ENCODE data around the gene ST8SIA1. TPM values are rescaled to one million over a fixed set of nuclear protein-coding genes. Genes with fewer than 3 reads are reported as not detected.

The ST8SIA1 gene
- polyA plus RNA-seq, 3 donors, result 5.7 to 6.8 (median 5.7) TPM

DNA sequence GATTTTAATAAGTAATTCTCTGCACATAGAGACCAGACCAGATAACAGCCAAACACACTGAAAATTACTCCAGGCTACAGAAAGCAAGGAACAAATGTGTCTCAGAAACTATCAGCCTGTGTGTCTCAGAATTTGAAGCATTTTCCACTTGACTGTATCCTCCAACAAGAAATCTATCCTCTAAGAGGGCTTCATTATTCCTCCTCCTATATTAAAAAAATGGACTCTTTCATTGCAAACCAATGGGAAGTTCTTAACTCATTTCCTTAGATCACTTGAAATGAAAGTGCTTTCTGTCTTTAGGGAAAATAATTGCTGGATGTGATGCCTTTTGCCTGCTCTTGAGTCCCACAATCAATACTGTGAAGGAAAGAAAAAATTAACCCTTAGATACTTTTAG lies 2.3 kb downstream of the ST8SIA1 start:
- DNase-seq (ENCODE audit: low read depth in 3 of 3, low spot score in 2 of 3), result no peak

DNA sequence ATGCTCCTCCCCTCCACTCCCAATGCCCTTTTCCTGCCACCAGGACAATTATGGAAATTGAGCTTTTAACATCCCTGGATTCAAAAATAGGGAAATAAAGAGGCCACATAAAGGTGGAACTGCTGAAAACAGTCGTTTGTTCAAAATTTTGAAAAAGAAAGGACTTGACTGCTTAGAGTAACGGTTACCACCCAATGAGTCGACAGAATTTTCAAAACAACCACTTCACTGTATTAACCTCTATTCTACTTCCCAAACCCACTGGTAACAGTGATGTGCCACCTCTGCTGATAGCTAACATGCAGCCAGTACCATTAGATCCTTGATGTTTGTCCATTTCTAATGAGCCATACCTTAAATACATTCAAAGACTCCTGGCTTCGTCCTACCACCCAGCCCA lies 4.9 kb downstream of the ST8SIA1 start:
- DNase-seq (ENCODE audit: low read depth in 3 of 3, low spot score in 2 of 3), result no peak

DNA sequence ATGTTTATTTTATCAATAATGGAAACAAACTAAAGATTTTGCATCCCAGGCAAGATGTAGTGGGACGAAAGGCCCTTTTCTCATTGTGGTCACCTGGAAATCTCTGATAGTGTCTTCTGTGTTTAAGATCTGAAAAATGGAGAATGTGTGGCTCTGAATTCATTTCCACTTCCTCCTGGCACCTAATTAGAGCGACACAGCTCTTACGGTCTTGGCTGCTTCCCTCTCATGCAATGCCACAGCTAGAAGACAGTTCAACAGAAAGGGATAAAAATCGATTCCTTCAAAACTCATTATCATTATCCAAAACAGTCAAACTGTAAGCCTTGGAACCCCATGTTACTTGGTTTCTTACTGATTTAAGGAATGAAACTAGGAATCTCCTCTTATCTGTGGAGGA lies 9.3 kb downstream of the ST8SIA1 start:
- no peak for DNase-seq (ENCODE audit: low read depth in 3 of 3, low spot score in 2 of 3)

DNA sequence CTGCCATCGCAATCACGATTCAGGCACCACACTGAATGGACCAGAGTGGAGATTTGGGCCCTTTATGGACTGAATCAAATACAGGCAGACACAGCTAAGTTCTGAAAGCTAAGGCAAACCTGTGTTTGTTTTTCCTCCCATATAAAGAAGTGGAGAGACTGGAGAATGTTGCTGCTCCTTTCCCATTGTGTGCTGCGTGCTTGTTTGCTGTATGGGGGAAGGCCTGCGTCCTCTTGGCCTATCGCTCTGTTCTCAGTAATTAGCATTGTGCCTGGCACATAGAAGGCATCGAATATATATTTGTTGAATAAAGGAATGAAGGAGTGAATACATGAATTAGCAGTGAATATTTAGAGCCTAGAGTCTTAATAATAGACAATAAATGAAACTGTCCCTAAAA lies 12.4 kb downstream of the ST8SIA1 start:
- no peak for DNase-seq (ENCODE audit: low read depth in 3 of 3, low spot score in 2 of 3)

DNA sequence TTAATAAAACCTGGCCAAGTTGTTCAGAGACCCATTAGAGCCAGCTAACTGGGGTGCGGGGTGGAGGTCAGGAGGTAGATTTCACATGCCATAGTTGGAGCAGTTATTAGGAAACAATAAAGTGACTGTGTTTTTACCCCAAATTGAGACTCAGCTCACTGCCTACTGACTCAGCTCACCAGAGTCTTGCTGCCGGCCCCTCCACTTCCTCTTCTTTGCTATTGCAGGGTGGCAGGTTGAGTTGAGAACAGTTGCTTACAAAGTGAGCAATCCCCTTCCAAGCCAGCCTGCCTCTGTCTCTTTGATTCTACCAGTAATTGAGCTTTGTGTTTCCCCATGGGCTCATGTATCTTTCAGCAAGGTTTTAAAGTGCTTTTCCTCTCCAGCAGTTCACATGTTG lies 12.9 kb downstream of the ST8SIA1 start:
- no peak for DNase-seq (ENCODE audit: low read depth in 3 of 3, low spot score in 2 of 3)

DNA sequence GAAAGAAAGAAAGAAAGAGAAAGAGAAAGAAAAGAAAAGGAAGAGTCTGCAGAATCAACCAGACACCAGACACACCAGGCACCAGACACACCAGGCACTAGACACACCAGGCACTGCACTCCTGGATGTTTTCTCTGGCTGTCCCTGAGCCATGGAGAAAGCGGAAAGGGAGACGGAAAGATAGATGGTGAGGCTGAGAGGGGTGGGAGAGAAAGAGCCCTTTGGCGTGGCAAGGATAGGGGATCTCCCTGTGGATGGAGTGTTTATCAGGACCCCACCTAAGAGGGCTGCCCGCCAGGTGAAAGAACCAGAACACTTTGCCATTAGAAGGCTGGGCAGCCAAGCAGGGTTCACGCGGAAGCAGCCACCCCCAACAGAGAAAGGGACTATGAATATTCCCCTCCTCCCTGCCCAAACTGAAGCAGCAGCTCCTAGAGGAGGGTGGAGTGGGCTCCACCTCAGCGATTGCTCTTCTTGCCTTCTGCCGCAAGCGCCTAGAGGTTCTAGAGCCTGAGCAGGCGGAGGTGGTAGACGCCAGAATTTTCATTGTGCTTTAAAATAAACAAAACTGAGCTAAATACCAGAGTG lies 13.4 kb downstream of the ST8SIA1 start:
- DNase-seq (ENCODE audit: low read depth in 3 of 3, low spot score in 2 of 3), result no peak

DNA sequence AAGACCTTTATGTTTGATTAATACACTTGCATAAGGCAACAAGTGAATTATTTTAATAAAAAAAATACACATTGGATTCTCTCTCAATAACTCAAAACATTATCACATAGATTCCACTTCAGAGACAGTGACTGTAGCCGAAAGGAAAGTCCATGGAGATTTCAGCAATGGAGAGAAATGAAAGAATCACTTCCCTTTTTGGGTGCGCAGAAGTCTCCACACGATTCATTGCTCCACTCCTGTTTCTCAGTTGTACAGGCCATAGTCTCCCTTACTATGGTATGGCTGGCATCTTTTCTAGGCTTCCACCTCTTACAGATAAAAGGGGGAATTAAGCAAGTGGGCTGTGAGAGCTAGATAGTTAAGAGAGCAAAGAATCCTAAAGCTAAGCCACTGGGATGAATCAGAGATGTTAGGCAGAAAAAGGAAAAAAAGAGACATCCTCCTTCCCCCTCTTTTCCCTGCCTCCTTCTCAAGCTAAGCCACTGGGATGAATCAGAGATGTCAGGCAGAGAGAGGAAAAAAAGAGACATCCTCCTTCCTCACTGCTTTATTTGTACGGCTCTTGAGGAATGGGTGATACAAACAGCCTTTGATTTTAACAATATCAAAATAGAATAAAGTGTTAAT lies 16.3 kb downstream of the ST8SIA1 start:
- DNase-seq (ENCODE audit: low read depth in 3 of 3, low spot score in 2 of 3), result no peak

DNA sequence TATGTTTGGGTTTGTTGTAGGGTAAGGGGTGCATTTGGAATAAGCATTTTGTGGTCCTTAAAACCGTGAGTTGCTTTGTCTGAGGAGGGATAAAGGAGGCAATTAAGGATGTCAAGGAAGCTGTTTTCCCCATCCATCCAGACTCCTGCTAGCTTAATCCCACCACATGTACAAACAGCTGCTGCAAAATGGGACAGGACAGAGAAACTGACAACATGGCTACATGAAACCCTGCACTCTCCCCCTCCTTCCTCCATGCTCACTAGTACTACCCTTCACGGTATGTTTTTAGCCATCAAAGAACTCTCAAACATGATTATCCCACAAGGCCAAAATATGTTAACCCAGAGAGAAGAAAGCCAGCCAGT lies 20.6 kb downstream of the ST8SIA1 start:
- no peak for DNase-seq (ENCODE audit: low read depth in 3 of 3, low spot score in 2 of 3)

DNA sequence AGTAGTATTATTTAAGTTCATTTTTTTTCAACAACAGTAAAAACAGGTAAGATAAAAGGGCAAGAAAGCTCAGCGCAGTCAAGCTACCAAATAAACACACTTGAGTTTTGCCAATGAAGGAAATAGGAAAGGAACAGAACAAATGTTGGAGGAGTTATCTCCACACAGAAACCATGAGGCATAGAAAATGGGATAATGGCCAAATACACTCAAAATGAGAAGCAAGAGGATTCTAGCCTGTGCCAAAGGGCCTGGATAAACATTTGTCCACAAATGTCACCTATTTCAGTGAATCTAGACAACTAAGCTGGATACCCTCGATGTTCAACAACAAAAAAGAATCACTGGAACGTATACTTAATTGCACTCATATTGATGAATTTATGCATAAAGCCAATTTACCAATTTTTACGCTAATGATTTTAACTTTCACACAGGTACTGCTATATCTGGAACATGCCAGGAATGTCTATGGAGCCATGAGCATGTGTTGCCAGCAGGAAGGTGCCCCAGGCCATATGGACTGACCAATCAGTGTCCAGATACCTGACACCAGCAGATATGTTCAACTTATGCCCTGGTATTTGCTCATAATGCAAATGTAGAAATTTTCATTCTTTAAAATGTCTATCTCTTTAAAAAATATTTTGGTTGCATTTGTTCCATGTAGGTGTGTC lies 21.1 kb downstream of the ST8SIA1 start:
- DNase-seq (ENCODE audit: low read depth in 3 of 3, low spot score in 2 of 3), result no peak

DNA sequence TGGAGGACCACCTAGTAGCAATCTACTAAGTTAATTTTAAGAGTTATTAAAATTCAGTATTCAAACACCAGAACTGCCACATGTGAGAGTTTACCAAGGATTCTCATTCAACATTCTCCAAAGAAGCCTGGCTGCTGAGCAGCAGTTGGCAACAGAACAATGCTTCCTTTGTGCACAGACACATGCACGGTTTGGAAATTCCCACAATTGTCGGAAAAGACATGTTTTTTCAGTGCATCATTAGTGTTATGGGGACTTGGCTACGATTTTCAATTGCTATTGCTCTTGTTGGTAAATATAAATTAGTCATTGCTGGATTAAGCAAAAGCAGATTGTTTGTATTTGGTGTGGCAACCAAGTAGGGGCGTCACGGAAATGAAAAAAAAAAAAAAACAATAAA lies 22.2 kb downstream of the ST8SIA1 start:
- no peak for DNase-seq (ENCODE audit: low read depth in 3 of 3, low spot score in 2 of 3)

DNA sequence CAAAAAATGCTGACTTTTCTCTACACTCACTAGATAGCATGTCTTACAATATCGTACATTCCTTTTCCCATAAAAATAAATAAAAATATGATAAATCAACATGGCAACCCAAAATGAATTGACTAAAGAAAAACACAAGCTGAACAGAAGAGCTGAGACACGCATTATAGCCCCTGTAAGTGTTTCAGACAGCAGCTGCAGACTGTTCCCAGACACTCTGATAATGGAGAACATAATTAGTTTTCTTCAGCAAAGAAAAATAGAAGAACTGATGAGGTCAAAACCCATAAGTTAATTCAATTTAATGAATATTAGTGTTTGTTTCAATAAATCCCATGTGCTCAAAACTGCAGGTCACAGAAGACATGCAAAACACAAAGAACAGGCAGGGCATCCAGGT lies 23.8 kb downstream of the ST8SIA1 start:
- no peak for DNase-seq (ENCODE audit: low read depth in 3 of 3, low spot score in 2 of 3)

DNA sequence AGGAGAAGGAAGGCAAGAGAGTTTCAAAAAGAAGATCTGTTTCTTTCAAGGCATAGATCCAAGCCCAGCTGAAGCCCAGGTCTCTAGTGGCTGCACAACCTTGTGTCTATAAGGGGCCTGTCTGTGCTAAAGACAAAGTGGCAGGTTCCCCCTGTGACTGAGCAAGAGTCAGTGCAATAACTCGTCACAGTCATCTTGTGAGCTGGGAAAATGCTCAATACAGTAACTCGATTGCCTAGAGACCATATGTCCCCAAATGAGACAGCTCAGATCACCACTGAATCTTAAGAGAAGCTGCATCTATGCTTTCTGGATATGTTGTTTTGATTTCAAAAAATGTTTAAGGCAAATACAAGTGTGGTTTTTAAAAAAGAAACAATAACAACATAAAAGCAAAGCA lies 24.2 kb downstream of the ST8SIA1 start:
- no peak for DNase-seq (ENCODE audit: low read depth in 3 of 3, low spot score in 2 of 3)

DNA sequence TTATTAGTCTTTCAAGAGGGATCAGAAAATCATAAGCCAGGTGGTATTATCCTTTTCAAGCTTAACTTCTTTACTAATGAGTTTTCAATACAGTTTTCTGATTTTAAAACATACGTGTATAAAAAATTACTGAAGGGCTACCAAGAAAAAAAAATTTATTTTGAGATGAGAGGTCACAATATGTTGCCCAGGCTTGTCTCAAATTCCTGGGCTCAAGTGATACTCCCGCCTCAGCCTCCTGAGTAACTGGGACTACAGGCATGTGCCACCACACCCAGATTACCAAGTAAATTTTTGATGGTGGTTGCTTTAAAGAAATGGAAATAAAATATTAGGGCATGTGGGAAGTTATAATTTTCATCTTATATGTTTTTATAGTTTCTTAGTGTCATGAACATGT lies 26.7 kb downstream of the ST8SIA1 start:
- no peak for DNase-seq (ENCODE audit: low read depth in 3 of 3, low spot score in 2 of 3)

DNA sequence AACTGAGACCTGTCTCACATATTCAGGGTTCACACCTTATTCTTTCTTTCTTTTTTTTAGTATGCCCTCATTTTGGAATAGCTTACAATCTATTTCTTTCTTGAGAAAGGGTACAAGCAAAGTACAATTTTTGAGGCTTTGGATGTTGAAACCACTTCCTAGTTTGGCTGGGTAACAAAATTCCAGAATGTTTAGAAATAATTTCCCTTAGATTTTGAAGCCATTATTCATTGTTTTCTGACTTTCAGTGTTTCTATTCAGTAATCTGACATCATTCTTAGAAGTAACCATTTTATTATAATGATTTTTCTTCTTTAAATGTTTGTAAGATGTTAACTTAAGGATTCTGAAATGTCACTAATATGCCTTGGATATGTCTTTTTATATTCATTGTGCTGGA lies 28.2 kb downstream of the ST8SIA1 start:
- DNase-seq (ENCODE audit: low read depth in 3 of 3, low spot score in 2 of 3), result no peak

DNA sequence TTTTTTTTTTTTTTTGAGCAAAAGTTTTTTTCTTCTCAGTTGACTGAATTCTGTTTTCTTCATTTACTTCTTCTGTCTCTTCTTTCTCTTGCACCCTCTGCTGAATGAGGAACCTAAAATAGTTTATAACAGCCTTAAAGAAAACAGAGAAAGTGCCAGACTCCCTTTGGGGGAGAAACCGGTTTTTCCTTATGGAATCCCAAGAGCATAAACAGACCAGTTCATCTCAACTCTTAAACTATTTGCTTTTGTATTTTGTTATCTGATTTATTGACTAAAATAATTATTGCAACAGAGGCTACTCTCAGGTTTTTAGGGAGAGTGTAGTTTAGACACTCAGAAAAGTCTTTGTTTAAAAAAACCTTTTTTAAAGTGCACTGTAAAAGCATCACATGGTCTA lies 30.2 kb downstream of the ST8SIA1 start:
- DNase-seq (ENCODE audit: low read depth in 3 of 3, low spot score in 2 of 3), result no peak

DNA sequence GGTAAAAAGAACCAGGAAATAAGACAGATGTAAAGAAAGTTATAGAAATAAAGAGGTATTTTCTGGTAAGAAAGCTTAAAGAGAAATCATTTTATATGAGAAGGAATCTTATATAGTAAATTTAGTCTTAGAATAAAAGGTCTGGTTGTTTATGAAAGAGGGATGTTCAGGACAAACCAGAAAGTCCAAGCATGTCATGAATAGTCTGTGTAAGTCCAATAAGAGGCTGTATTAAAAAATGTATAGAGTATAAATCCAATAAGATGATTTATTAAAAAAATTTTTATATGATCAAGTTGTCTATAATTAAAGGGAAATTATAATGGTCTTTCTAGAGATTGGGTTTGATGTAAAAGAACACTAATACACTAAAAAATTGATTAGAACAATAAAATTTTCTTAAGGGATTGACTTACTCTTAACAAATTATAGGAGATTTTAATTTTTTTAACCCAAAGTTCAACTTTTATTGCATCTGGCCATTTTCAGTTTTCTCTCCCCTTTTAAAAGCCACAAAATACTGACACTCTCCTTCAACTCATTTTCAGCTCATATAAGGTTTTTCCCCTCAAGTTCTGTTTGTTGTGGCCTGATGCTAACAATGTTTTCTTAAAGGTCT lies 35.1 kb downstream of the ST8SIA1 start:
- no peak for DNase-seq (ENCODE audit: low read depth in 3 of 3, low spot score in 2 of 3)

DNA sequence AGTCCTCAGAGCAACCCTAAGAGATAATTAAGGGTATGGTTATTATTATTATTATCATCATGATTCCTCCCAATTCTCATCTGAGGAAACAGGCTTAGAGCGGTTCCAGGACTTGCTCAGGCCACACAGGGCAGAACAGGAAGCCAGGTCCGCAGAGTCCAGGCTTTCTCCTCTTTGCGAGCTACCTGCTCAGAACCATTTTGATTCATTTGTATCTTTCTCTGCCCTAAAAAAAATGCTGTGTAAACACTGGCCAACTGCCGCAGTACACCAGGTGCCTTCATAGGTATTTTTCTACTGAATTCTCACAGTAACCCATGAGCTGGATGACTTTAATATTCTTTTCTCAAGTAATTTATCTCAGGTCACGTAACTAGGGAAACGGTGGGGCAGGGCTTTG lies 45.3 kb downstream of the ST8SIA1 start:
- no peak for DNase-seq (ENCODE audit: low read depth in 3 of 3, low spot score in 2 of 3)

DNA sequence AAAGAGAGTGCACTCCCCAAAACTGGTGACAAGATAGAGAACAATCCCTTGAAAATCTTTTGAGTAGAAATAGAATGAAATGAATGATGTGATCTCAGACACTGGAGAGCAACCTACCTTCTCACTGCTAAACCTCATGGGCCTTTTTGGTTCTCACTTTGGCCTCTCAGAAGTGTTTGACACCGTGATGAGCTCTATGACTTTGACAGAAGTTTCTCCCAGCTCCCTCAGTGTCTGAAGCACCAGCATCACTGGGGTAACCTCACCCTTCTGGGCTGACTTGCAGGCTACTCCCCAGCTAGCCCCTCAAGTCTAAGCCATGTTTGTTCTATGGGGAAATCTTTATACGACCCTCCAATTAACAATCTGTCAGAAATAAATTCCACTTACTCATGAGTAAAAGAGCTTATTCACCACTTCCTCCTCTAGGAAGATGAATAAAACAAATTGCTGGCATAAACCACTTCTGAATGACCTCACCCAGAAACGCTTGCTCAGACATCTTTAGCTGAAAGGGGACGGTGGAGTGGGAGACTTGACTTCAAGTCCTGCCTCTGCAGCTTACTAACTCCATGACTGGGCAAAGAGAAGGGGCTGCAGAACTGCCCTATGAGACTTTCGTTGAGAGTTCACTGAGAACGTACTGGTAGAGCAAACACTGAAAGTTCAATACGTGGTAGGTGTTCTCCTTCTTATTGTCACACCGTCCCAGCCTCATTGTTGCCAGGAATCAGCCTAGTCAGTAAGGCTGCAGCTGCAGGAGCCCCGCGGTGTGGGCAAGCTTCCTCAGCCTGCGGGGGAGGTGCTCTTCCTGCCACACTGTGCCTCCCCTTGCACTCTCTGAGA lies 46.5 kb downstream of the ST8SIA1 start:
- DNase-seq (ENCODE audit: low read depth in 3 of 3, low spot score in 2 of 3), result no peak

DNA sequence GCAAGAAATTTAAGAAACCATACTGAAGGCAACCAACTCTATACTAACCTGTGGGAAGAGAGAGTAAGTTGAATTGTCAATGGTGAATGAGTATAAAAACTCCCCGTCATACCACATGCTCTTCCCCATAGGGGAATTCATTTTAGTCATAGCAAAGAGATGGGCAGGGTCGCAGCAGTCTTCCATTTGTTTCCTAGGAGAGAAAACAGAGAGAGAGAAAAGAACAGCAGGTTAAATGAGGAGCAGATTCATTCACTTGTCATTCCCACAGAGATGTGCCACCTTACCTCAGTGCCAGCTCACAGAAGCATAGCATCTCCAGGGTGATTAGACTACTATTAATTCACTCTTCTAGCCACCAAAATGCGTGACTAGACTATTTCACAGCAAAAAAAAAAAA lies 47.4 kb downstream of the ST8SIA1 start:
- DNase-seq (ENCODE audit: low read depth in 3 of 3, low spot score in 2 of 3), result no peak

DNA sequence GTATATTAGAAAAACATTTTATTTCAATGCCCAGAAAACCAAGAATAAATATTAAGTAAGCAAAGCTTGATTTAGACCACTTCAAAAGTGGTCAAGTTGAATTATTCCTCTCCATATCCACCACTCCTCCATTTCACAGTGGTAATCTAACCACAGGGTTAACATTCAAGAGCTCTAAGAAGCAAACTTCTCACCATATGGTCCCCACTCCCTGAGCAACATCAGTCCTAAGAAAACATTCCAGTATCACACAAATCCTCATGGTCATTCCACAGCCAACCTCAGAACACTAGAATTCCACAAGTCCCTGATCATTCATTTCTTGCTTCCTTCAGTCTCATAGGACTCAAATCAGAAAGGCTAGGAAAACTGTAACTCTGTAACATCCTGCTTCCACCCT lies 47.9 kb downstream of the ST8SIA1 start:
- DNase-seq (ENCODE audit: low read depth in 3 of 3, low spot score in 2 of 3), result no peak

DNA sequence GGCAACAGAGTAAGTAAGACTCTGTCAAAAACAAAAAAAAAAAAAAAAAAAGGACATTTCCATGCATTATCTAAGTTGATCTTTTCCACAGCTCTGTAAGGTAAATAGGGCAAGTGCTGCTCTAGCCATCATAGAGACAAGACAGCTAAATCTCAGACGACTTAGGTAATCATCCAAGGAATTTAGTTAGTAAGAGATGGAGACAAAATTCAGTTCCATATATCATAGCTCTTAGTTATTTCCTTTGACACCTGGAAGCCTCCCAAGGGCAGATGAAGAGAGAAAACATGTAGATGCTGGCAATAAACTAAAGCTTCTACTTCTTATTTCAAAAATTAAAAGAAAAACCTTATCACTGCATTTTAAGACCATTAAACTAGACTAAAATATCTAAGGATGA lies 48.7 kb downstream of the ST8SIA1 start:
- no peak for DNase-seq (ENCODE audit: low read depth in 3 of 3, low spot score in 2 of 3)
